Measurements from ENCODE around the gene STMN3. TPM values are rescaled to one million over a fixed set of nuclear protein-coding genes. Genes with fewer than 3 reads are reported as not detected.

Gene STMN3
- total RNA-seq, 1 experiment from 2014 or later, result 65.6 TPM

- H3K9me3 Mint-ChIP-seq, result no peaks in the 10 kb centered on the region
These were observed 40.0 kb upstream of the STMN3 start for GRCh38 chr20:63693083-63693732.

GRCh38 chr20:63692436-63693082 lies 39.3 kb upstream of the STMN3 start:
- Mint-ChIP-seq H3K27me3 (ENCODE audit: low read depth) (peaks cover 3% of the 10 kb centered on the region; the same call in 1 of the 2 replicates), H3K9me3 (no peaks in the 10 kb centered on the region), H3K4me1 (peaks cover 7% of the 10 kb centered on the region), H3K4me3 (no peak overlapping the region), H3K27ac (no peak overlapping the region), H3K36me3 (peaks cover 14% of the 10 kb centered on the region)
- CTCF ChIA-PET, result no interaction called here
- DNase-seq (ENCODE audit: low spot score) (no peak), ATAC-seq (no peak)
- POLR2A ChIA-PET, result no interaction called here
- TF ChIP-seq MAX (CRISPR knock-in tag; IDR thresholded peaks at IDR 0.05) (no peak), ATF6 (CRISPR knock-in tag; IDR thresholded peaks at IDR 0.05) (no peak), MXD4 (CRISPR knock-in tag; IDR thresholded peaks at IDR 0.05; ENCODE audit: borderline replicate concordance) (no peak), ESRRA (CRISPR knock-in tag; IDR thresholded peaks at IDR 0.05; ENCODE audit: borderline replicate concordance) (no peak), TCF7 (CRISPR knock-in tag; IDR thresholded peaks at IDR 0.05; ENCODE audit: low read depth) (no peak), STAT6 (CRISPR knock-in tag; conservative IDR thresholded peaks at IDR 0.05; ENCODE audit: low read depth) (no peak), ZNF281 (CRISPR knock-in tag; IDR thresholded peaks at IDR 0.05) (no peak), NFYB (CRISPR knock-in tag; conservative IDR thresholded peaks at IDR 0.05; ENCODE audit: low read depth) (no peak), ZNF219 (CRISPR knock-in tag; IDR thresholded peaks at IDR 0.05; ENCODE audit: borderline replicate concordance) (no peak), USF1 (CRISPR knock-in tag; IDR thresholded peaks at IDR 0.05) (no peak), ZNF425 (CRISPR knock-in tag; conservative IDR thresholded peaks at IDR 0.05) (no peak), RORB (CRISPR knock-in tag; IDR thresholded peaks at IDR 0.05) (no peak), FOXP1 (CRISPR knock-in tag; IDR thresholded peaks at IDR 0.05; ENCODE audit: borderline replicate concordance) (no peak), CTCF (IDR thresholded peaks at IDR 0.05) (no peak), ATF1 (CRISPR knock-in tag; IDR thresholded peaks at IDR 0.05) (no peak)

More at GRCh38 chr20:63693083-63693732, 40.0 kb upstream of the STMN3 start:
- ATAC-seq, result no peak
- H3K4me3 Mint-ChIP-seq, result no peak overlapping the region
- TF ChIP-seq PREB (CRISPR knock-in tag; IDR thresholded peaks at IDR 0.05; ENCODE audit: borderline replicate concordance) (no peak), GRHL2 (CRISPR knock-in tag; IDR thresholded peaks at IDR 0.05; ENCODE audit: insufficient replicate concordance, severe bottlenecking) (no peak), ZNF232 (CRISPR knock-in tag; IDR thresholded peaks at IDR 0.05) (no peak), NFATC4 (CRISPR knock-in tag; IDR thresholded peaks at IDR 0.05) (no peak)
- DNase-seq (ENCODE audit: low spot score), result no peak
- ChIA-PET CTCF (no interaction called here), POLR2A (no interaction called here)
- peaks cover 14% of the 10 kb centered on the region for H3K36me3 Mint-ChIP-seq
- H3K4me1 Mint-ChIP-seq, result peaks cover 7% of the 10 kb centered on the region
- H3K27ac Mint-ChIP-seq, result no peak overlapping the region
- H3K27me3 Mint-ChIP-seq (ENCODE audit: low read depth), result peaks cover 3% of the 10 kb centered on the region; the same call in 1 of the 2 replicates

Data from WTC11 (cell line).